ACC112 (cell line): ENCODE data around the gene BLACAT1.

Experiments used
- H2AFZ ChIP-seq: fragments of 200-600 bp; sonication (generic); one replicate; pipeline ENCODE4 v1.6.0; 2017; ENCODE audit warnings: antibody characterized with exemption, low read length; ENCODE audit not compliant: unreplicated experiment
- H3K27ac ChIP-seq: fragments of 200-600 bp; sonication (generic); 2 replicates; pipeline ENCODE4 v1.5.1; 2014; ENCODE audit warnings: low read depth, mild to moderate bottlenecking, antibody characterized with exemption, low read length, moderate library complexity
- H3K27me3 ChIP-seq: fragments of 200-600 bp; sonication (generic); 2 replicates; pipeline ENCODE4 v1.6.1; 2014; ENCODE audit warnings: mild to moderate bottlenecking, antibody characterized with exemption, low read length, moderate library complexity, mixed read lengths; ENCODE audit not compliant: insufficient read depth
- H3K36me3 ChIP-seq: fragments of 200-600 bp; sonication (generic); 2 replicates; pipeline ENCODE4 v1.6.1; 2016; ENCODE audit warnings: mild to moderate bottlenecking, antibody characterized with exemption, low read length, moderate library complexity, mixed read lengths; ENCODE audit not compliant: insufficient read depth
- H3K4me1 ChIP-seq: fragments of 200-600 bp; sonication (generic); one replicate; pipeline ENCODE4 v1.6.1; 2016; ENCODE audit warnings: low read length, mixed read lengths; ENCODE audit not compliant: insufficient read depth, unreplicated experiment, control insufficient read depth
- H3K4me3 ChIP-seq: fragments of 200-600 bp; sonication (generic); 2 replicates; pipeline ENCODE4 v1.5.1; 2014; ENCODE audit warnings: mild to moderate bottlenecking, low read depth, low read length
- H3K79me2 ChIP-seq: fragments of 200-600 bp; sonication (generic); one replicate; pipeline ENCODE4 v1.6.0; 2016; ENCODE audit warnings: low read length; ENCODE audit not compliant: control insufficient read depth, unreplicated experiment, insufficient read depth

Gene BLACAT1

GRCh38 chr1:205495237-205495823 lies 39.5 kb upstream of the BLACAT1 start:
- H3K27me3 ChIP-seq: peaks cover 13% of the 10 kb centered on the region; the same call in 1 of the 2 replicates
- H3K4me1 ChIP-seq: peaks cover 21% of the 10 kb centered on the region
- no peak overlapping the region for H2AFZ ChIP-seq
- H3K4me3 ChIP-seq: no peak overlapping the region
- no peak overlapping the region for H3K27ac ChIP-seq
- H3K79me2 ChIP-seq: no peaks in the 10 kb centered on the region
- H3K36me3 ChIP-seq: no peaks in the 10 kb centered on the region

- Histone ChIP-seq H3K4me1 (peaks cover 20% of the 10 kb centered on the region), H3K36me3 (no peaks in the 10 kb centered on the region), H2AFZ (no peak overlapping the region)
Measured at GRCh38 chr1:205494115-205494514, 38.3 kb upstream of the BLACAT1 start.

DNA sequence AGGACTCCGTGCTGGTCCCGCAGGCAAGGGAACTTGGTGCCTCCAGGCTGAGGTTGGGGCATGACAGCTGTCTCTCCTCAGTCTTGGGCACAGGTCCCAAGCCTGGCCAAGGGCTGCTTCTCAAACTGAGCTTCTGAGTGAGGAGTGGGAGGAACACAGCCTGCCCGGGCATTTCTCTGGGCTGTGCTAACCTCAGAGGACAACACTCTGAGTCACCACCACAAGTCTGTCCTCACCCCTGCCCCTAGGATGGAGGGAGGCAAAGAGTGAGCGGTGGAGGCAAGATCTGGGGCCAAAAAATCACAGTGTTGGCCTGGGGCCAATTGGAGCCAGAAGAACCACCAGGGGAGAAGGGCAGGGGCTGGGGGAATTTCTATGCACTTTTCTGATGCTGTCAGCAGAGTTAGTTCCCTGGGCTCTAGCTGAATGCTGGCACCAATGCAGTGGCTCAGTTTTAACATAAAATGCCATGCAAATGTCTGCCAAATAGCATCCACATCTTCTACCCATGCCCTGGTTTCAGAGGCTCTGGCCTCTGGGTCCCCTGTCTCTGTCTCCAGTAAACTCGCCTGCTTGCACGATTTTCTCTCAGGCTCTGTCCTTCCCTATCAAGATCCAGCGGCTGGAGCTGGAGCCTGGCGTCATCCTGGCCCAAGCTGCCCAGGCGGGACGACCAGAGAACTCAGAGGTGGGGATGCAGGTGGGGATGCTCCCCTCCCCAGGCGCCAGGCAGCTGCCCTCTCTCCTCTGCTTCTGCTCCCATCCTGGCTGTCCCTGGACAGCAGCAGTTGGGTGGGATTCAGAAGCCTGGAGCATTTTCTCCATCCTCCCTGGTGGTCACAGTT lies 37.6 kb upstream of the BLACAT1 start:
- H3K79me2 ChIP-seq: no peaks in the 10 kb centered on the region
- H3K4me1 ChIP-seq: peaks cover 20% of the 10 kb centered on the region
- no peak overlapping the region for H3K27ac ChIP-seq
- H3K4me3 ChIP-seq: no peak overlapping the region
- H3K36me3 ChIP-seq: no peaks in the 10 kb centered on the region
- H2AFZ ChIP-seq: no peak overlapping the region
- peaks cover 13% of the 10 kb centered on the region; the same call in 1 of the 2 replicates for H3K27me3 ChIP-seq

More at GRCh38 chr1:205494115-205494514, 38.3 kb upstream of the BLACAT1 start:
- no peaks in the 10 kb centered on the region for H3K79me2 ChIP-seq
- peaks cover 13% of the 10 kb centered on the region; the same call in 1 of the 2 replicates for H3K27me3 ChIP-seq
- no peak overlapping the region for H3K4me3 ChIP-seq
- no peak overlapping the region for H3K27ac ChIP-seq

DNA sequence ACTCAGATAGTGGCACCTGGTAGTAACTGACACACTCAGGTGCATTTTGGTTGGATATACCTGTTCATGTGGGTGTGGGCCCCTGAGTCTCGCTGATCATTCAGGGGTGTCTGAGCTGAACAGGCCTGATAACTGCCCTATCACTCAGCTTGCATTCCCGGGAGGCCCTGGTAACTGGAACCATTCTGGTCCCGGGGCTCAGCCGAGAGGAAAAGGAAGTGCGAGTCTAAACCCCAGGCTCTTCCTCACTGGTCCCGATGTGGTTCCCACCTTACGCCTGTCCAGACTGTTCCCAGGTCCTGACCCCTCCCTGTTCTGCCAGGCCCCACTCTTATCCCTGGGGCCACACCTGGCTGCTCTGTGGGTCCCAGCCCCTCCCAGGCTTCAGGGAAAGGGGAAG lies 36.9 kb upstream of the BLACAT1 start:
- no peaks in the 10 kb centered on the region for H3K36me3 ChIP-seq
- peaks cover 20% of the 10 kb centered on the region for H3K4me1 ChIP-seq
- H3K4me3 ChIP-seq: no peak overlapping the region
- peaks cover 11% of the 10 kb centered on the region; the same call in 1 of the 2 replicates for H3K27me3 ChIP-seq
- no peak overlapping the region for H3K27ac ChIP-seq
- no peaks in the 10 kb centered on the region for H3K79me2 ChIP-seq
- no peak overlapping the region for H2AFZ ChIP-seq

DNA sequence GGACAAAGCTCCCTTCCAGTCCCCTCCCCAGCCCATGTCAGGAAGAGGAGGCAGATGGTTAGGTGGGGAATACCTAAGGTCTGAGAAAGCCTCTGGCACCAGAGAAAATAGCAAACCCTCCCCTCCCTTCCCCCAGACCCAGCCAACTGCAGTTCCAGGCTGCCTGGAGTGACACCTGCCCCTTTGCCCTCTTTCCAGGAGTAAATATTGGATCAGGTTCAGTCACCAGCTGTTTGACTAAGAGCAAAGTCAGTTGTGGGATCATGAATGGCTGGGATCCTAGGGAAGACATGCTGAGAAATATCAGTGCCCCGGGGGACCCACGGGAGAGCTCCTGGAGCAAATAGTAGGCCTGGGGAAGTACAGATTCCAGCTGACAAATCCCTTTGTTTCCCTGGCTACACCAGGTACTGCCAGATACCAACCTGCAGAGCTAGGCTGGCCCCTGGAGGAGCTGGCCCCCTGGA lies 36.4 kb upstream of the BLACAT1 start:
- Histone ChIP-seq H3K4me3 (no peak overlapping the region), H3K27ac (no peak overlapping the region), H3K36me3 (no peaks in the 10 kb centered on the region), H3K79me2 (no peaks in the 10 kb centered on the region), H3K27me3 (peaks cover 10% of the 10 kb centered on the region; the same call in 1 of the 2 replicates), H3K4me1 (peaks cover 20% of the 10 kb centered on the region), H2AFZ (no peak overlapping the region)

DNA sequence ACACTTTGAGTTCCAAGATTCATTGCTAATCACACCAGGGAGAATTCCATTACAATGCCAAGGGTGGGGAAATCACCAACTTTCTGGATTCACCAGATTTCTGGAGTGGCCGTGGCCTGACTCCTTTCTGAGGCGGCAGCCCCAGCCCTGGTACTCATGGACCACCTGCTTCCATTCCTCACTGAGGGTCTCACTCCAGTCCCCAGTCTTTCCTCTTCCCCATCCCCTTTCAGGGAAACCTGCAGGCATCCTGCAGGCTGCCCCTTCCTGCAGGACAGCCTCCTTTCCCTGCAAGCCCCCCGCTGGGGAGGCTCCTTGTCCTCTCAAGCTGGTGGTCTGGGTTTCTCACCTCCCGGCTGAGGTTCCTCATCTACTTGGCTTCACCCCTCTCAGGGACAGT lies 35.9 kb upstream of the BLACAT1 start:
- H3K27me3 ChIP-seq: peaks cover 10% of the 10 kb centered on the region; the same call in 1 of the 2 replicates
- no peaks in the 10 kb centered on the region for H3K36me3 ChIP-seq
- no peaks in the 10 kb centered on the region for H3K79me2 ChIP-seq
- no peak overlapping the region for H3K4me3 ChIP-seq
- H3K4me1 ChIP-seq: peaks cover 20% of the 10 kb centered on the region
- no peak overlapping the region for H2AFZ ChIP-seq
- H3K27ac ChIP-seq: no peak overlapping the region

GRCh38 chr1:205488074-205488723 lies 32.4 kb upstream of the BLACAT1 start:
- Histone ChIP-seq H3K79me2 (no peaks in the 10 kb centered on the region), H3K36me3 (no peaks in the 10 kb centered on the region), H3K4me1 (peaks cover 13% of the 10 kb centered on the region), H3K27me3 (peaks cover 19% of the 10 kb centered on the region), H2AFZ (no peak overlapping the region), H3K27ac (no peak overlapping the region), H3K4me3 (no peak overlapping the region)

- Histone ChIP-seq H3K36me3 (no peaks in the 10 kb centered on the region), H3K27ac (no peak overlapping the region), H3K4me1 (no peaks in the 10 kb centered on the region), H3K79me2 (no peaks in the 10 kb centered on the region), H3K27me3 (peaks cover 32% of the 10 kb centered on the region), H3K4me3 (no peak overlapping the region), H2AFZ (no peak overlapping the region)
Measured at GRCh38 chr1:205486258-205486657, 30.4 kb upstream of the BLACAT1 start.

GRCh38 chr1:205484985-205485967 lies 29.4 kb upstream of the BLACAT1 start:
- Histone ChIP-seq H3K27ac (no peak overlapping the region), H3K27me3 (peaks cover 40% of the 10 kb centered on the region), H3K4me1 (no peaks in the 10 kb centered on the region), H3K4me3 (no peak overlapping the region), H3K36me3 (no peaks in the 10 kb centered on the region), H3K79me2 (no peaks in the 10 kb centered on the region), H2AFZ (no peak overlapping the region)

DNA sequence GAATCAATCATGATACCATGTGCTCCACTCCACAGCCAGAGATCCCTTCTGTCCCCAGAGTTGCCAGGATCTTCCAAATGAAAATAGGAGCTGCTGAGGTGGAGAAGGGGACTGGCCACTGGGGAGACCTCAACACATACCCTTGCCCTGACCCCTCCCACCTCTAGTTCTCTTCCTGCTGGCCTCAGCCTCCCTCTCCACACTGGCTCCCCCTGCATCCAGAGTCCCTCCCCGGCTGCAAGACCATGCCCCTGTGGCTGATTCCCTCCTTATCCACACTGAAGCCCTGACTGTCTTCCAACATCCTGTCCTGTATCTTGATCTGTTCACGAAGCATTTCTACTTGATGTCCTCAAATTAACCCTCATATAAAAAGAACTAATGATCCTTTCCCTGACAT lies 27.5 kb upstream of the BLACAT1 start:
- H3K79me2 ChIP-seq: no peaks in the 10 kb centered on the region
- H3K36me3 ChIP-seq: no peaks in the 10 kb centered on the region
- no peak overlapping the region for H3K27ac ChIP-seq
- H2AFZ ChIP-seq: no peak overlapping the region
- no peaks in the 10 kb centered on the region for H3K4me1 ChIP-seq
- H3K4me3 ChIP-seq: no peak overlapping the region
- peaks cover 48% of the 10 kb centered on the region for H3K27me3 ChIP-seq
